HepG2 (cell line): ENCODE results near the gene NEURL2. TPM values are rescaled to one million over a fixed set of nuclear protein-coding genes. Genes with fewer than 3 reads are reported as not detected.

Experiments used
- ATAC-seq: fragments of 200-7000 bp; cut with Tn5 transposase; 3 replicates; pipeline ENCODE4 v1.9.1; 2020; ENCODE audit warnings: mild to moderate bottlenecking, moderate library complexity
- BruUV-seq: library from RNA; stranded (reverse); fragments of 400-500 nt; replicated peaks from 2 replicates; lab custom pipeline; 2021; lab: Mats Ljungman, UMichigan
- CTCF ChIA-PET: fragments of 300-600 bp; formaldehyde crosslinking; extraction: SDS; loops from one replicate; lab custom pipeline; 2021; ENCODE audit warnings: low total read pairs, inconsistent platforms, low intra/inter-chr PET ratio; lab: Yijun Ruan, JAX
- POLR2A ChIA-PET: fragments of 350-600 bp; sonication (Branson Sonifier 250); formaldehyde crosslinking; loops from one replicate; lab custom pipeline; 2020; ENCODE audit warnings: antibody characterized with exemption, inconsistent platforms; lab: Yijun Ruan, JAX
- DNase-seq: peaks from one replicate; pipeline ENCODE4 v3.0.0-alpha.2; 2015; ENCODE audit warnings: low spot score
- FAIRE-seq: peaks from 3 replicates; lab custom pipeline; 2011; peaks lifted over from hg19 to GRCh38; lab: Jason Lieb, UNC
- H2AFZ ChIP-seq: one replicate; pipeline ENCODE4 v1.6.1; 2011; ENCODE audit warnings: low read length, inconsistent platforms
- H3K27ac ChIP-seq: fragments of 300-600 bp; 3 replicates; pipeline ENCODE4 v1.8.0; 2011; ENCODE audit warnings: mixed run types, mild to moderate bottlenecking, mixed read lengths, low read length, inconsistent platforms; ENCODE audit not compliant: insufficient read depth; ENCODE audit errors: extremely low read length
- H3K27me3 ChIP-seq, 2 experiments: fragments of 200-600 bp in 1 of 2; 2 replicates in 1 of 2; 3 replicates in 1 of 2; pipeline versions ENCODE4 v1.6.0 to v1.8.0; 2011; ENCODE audit warnings: low read length in 2 of 2, mild to moderate bottlenecking in 2 of 2, moderate library complexity in 2 of 2, inconsistent platforms in 1 of 2; ENCODE audit not compliant: insufficient read depth in 2 of 2, control insufficient read depth in 1 of 2
- H3K36me3 ChIP-seq, 2 experiments: fragments of 200-600 bp in 1 of 2; replicated peaks in 1 of 2; 2 replicates in 1 of 2; 3 replicates in 1 of 2; pipeline versions ENCODE4 v1.5.1 to v1.8.0; 2011; ENCODE audit warnings: low read length in 2 of 2, inconsistent platforms in 1 of 2; ENCODE audit not compliant: insufficient read depth in 2 of 2, control insufficient read depth in 1 of 2
- H3K4me1 ChIP-seq: 2 replicates; pipeline ENCODE4 v1.5.1; 2012; ENCODE audit warnings: low read length, inconsistent platforms; ENCODE audit not compliant: insufficient read depth
- H3K4me2 ChIP-seq: 2 replicates; pipeline ENCODE4 v1.6.0; 2011; ENCODE audit warnings: low read depth, low read length, inconsistent platforms
- H3K4me3 ChIP-seq, 3 experiments: fragments of 200-600 bp in 1 of 3; sonication (generic), shearing (Covaris generic) in 1 of 3; replicated peaks in 1 of 3; 2 replicates each; pipeline ENCODE4 v1.5.1; 2011 to 2016; ENCODE audit warnings: low read length in 3 of 3, inconsistent platforms in 2 of 3, low read depth in 2 of 3, mild to moderate bottlenecking in 2 of 3, control low read depth in 1 of 3, mixed read lengths in 1 of 3; ENCODE audit not compliant: insufficient read depth in 1 of 3
- H3K79me2 ChIP-seq: one replicate; pipeline ENCODE4 v1.6.1; 2011; ENCODE audit warnings: low read length, inconsistent platforms; ENCODE audit not compliant: insufficient read depth
- H3K9ac ChIP-seq: 2 replicates; pipeline ENCODE4 v1.6.0; 2011; ENCODE audit warnings: mild to moderate bottlenecking, low read depth, low read length, inconsistent platforms; ENCODE audit not compliant: insufficient read depth
- H3K9me3 ChIP-seq: 2 replicates; pipeline ENCODE4 v1.5.1; 2012; ENCODE audit warnings: mild to moderate bottlenecking, low read length
- H4K20me1 ChIP-seq: 2 replicates; pipeline ENCODE4 v1.6.0; 2011; ENCODE audit warnings: inconsistent platforms, mild to moderate bottlenecking, low read length, moderate library complexity; ENCODE audit not compliant: insufficient read depth
- AGO2 ChIP-seq: fragments of 200-400 bp; formaldehyde crosslinking; optimal IDR thresholded peaks from 2 replicates; pipeline ENCODE3; 2017; ENCODE audit warnings: mild to moderate bottlenecking, low read depth, low read length, moderate library complexity
- NFIC ChIP-seq: IDR thresholded peaks from 2 replicates; pipeline ENCODE4 v1.6.1; 2012; ENCODE audit warnings: mild to moderate bottlenecking, low read length, inconsistent platforms
- NR2C2 ChIP-seq: sonication (generic); formaldehyde crosslinking; IDR thresholded peaks from 2 replicates; pipeline ENCODE4 v1.4.0; 2020; ENCODE audit warnings: missing genetic modification reagents, mild to moderate bottlenecking, moderate library complexity, borderline replicate concordance
- POLR2G ChIP-seq: fragments of 200-400 bp; formaldehyde crosslinking; IDR thresholded peaks from 2 replicates; pipeline ENCODE4 v1.6.1; 2018; ENCODE audit warnings: mild to moderate bottlenecking, low read depth, low read length, moderate library complexity
- REPIN1 ChIP-seq: sonication (generic); formaldehyde crosslinking; IDR thresholded peaks from 2 replicates; pipeline ENCODE4 v1.8.0; 2022; ENCODE audit warnings: missing genetic modification reagents, low read depth, mild to moderate bottlenecking, borderline replicate concordance
- SAFB2 ChIP-seq: sonication (generic); formaldehyde crosslinking; IDR thresholded peaks from 2 replicates; pipeline ENCODE4 v1.5.1; 2020; ENCODE audit warnings: missing genetic modification reagents, low read depth, mild to moderate bottlenecking, borderline replicate concordance
- SOX6 ChIP-seq, 2 experiments: fragments of 450-650 bp in 1 of 2; sonication (generic) in 1 of 2; formaldehyde crosslinking in 1 of 2; IDR thresholded peaks; 2 replicates each; pipeline versions ENCODE4 v1.4.0 to v1.6.1; 2017 to 2020; ENCODE audit warnings: antibody characterized with exemption in 1 of 2, mild to moderate bottlenecking in 1 of 2, missing genetic modification reagents in 1 of 2
- ZFP1 ChIP-seq: IDR thresholded peaks from 2 replicates; pipeline ENCODE4 v1.6.1; 2016
- ZKSCAN8 ChIP-seq: IDR thresholded peaks from 2 replicates; pipeline ENCODE4 v1.6.1; 2016; ENCODE audit warnings: borderline replicate concordance, missing genetic modification reagents, missing compliant biosample characterization
- ZNF142 ChIP-seq: sonication (generic); formaldehyde crosslinking; IDR thresholded peaks from 2 replicates; pipeline ENCODE4 v1.4.0; 2020; ENCODE audit warnings: missing genetic modification reagents
- WGBS: methylation state at CpG from one replicate; pipeline ENCODE4 v1.1.6; 2017; ENCODE audit warnings: low lambda C conversion rate; 5-methylcytosine and 5-hydroxymethylcytosine counted together
- in situ Hi-C: cut with HindIII; loops from 2 replicates; pipeline ENCODE4 v1.10.0; 2017; ENCODE audit warnings: low pct_unique_long_range_greater_than_20kb; ENCODE audit not compliant: extremely low pct_ligation_motif_present
- intact Hi-C: fragments of 100-400 bp; cut with micrococcal nuclease; formaldehyde crosslinking; loops from one replicate; pipeline ENCODE4 v1.10.0; 2022; ENCODE audit not compliant: unreplicated experiment
- polyA plus RNA-seq, 8 experiments: library from polyadenylated mRNA; depleted of rRNA in 3 of 8; stranded (reverse) in 7 of 8; unstranded in 1 of 8; fragments of >200 nt; fragmentation: Illumina TruSeq in 4 of 8; extraction: Trizol in 4 of 8; gene quantifications; 2 replicates each; pipeline versions ENCODE4 v1.2.1 to v1.2.3, GENCODE V29; 2011 to 2016; ENCODE audit warnings: low read depth in 4 of 8, missing spikeins in 1 of 8, mixed read lengths in 1 of 8; ENCODE audit not compliant: insufficient read depth in 1 of 8
- total RNA-seq, 5 experiments: library from RNA; depleted of rRNA; stranded (reverse); fragments of >200 nt; fragmentation: Illumina TruSeq; extraction: Trizol; gene quantifications; 2 replicates each; pipeline ENCODE4 v1.2.3, GENCODE V29; 2016; ENCODE audit warnings: low read depth in 1 of 5

NEURL2 gene
- total and polyA plus RNA-seq, 2 of the 13 experiments (the other 11 are each of a cell fraction or from before 2014, with no cell fraction given), result 7.2 to 9.7 TPM

- Histone ChIP-seq H3K79me2 (no peaks in the 10 kb centered on the region), H3K27me3 (no peaks in the 10 kb centered on the region), H2AFZ (no peak overlapping the region), H3K9ac (no peak overlapping the region), H4K20me1 (no peaks in the 10 kb centered on the region), H3K4me2 (no peak overlapping the region)
- in situ Hi-C loops, result no loop called here
- FAIRE-seq (no peak), ATAC-seq (no peak), DNase-seq (no peak)
- BruUV-seq, result no TSS peak
- POLR2A ChIA-PET, result interaction anchor here (0.9 to 4.7 kb wide), 6 partner anchors 8 to 39 kb away, joined by 3 to 24 read pairs (median 8); partner anchors contain the start of gene PCIF1
- CTCF ChIA-PET, result no interaction called here
- TF ChIP-seq ZNF142 (CRISPR knock-in tag), result no peak
- TF ChIP-seq AGO2, result peak; percentile 29
- no peak for TF ChIP-seq ZKSCAN8
- TF ChIP-seq NR2C2 (CRISPR knock-in tag), result no peak
- TF ChIP-seq SOX6 (IDR thresholded peaks at IDR 0.05), result no peak
- TF ChIP-seq SOX6 (CRISPR knock-in tag; IDR thresholded peaks at IDR 0.05), result no peak
- TF ChIP-seq NFIC, result no peak
- TF ChIP-seq REPIN1 (CRISPR knock-in tag), result no peak
- TF ChIP-seq SAFB2 (CRISPR knock-in tag), result no peak
- TF ChIP-seq POLR2G, result peak; percentile 25; the same call in 1 of the 2 replicates
- TF ChIP-seq ZFP1 (CRISPR knock-in tag), result no peak
- TF ChIP-seq, all 625 proteins: peak for 2
- Histone ChIP-seq H3K9me3 (no peaks in the 10 kb centered on the region), H3K4me1 (peaks cover 5% of the 10 kb centered on the region), H3K4me3 (no peak overlapping the region), H3K27ac (no peak overlapping the region), H3K36me3 (peaks cover 51 to 57% of the 10 kb centered on the region in 2 experiments)
- intact Hi-C loops, result no loop called here
- 98% methylated on average over 7 of the region's 7 CpGs for WGBS
These were observed 6.7 kb upstream of the NEURL2 start for GRCh38 chr20:45897692-45898091.
